ENCODE measurements around the gene ACOT11.

ACOT11 gene

GRCh38 chr1:54585181-54586066, 37.4 kb downstream of the ACOT11 start:
- no peak for DNase-seq (ENCODE audit: low spot score)

- DNase-seq (ENCODE audit: low spot score), result no peak
Measured at GRCh38 chr1:54588377-54588776, 40.3 kb downstream of the ACOT11 start.

- DNase-seq (ENCODE audit: low spot score), result no peak
Measured at GRCh38 chr1:54591127-54591756, 43.2 kb downstream of the ACOT11 start.

GRCh38 chr1:54593571-54594160, 45.6 kb downstream of the ACOT11 start:
- DNase-seq (ENCODE audit: low spot score), result peak; percentile 88

- DNase-seq (ENCODE audit: low spot score), result no peak
Measured at GRCh38 chr1:54594463-54594862, 46.4 kb downstream of the ACOT11 start.

GRCh38 chr1:54595956-54596498, 48.0 kb downstream of the ACOT11 start:
- DNase-seq (ENCODE audit: low spot score), result no peak

- DNase-seq (ENCODE audit: low spot score), result no peak
Measured at GRCh38 chr1:54596756-54597155, 48.7 kb downstream of the ACOT11 start.

- DNase-seq (ENCODE audit: low spot score), result no peak
Measured at GRCh38 chr1:54597455-54598030, 49.5 kb downstream of the ACOT11 start.

- DNase-seq (ENCODE audit: low spot score), result no peak
Measured at GRCh38 chr1:54599211-54599823, 51.3 kb downstream of the ACOT11 start.

GRCh38 chr1:54600947-54601721, 53.1 kb downstream of the ACOT11 start:
- DNase-seq (ENCODE audit: low spot score), result peak; percentile 42

GRCh38 chr1:54601730-54602129, 53.7 kb downstream of the ACOT11 start:
- DNase-seq (ENCODE audit: low spot score), result no peak

GRCh38 chr1:54602554-54602953, 54.5 kb downstream of the ACOT11 start:
- no peak for DNase-seq (ENCODE audit: low spot score)

GRCh38 chr1:54603241-54603640, 55.2 kb downstream of the ACOT11 start:
- DNase-seq (ENCODE audit: low spot score), result no peak

- no peak for DNase-seq (ENCODE audit: low spot score)
Measured at GRCh38 chr1:54604051-54604450, 56.0 kb downstream of the ACOT11 start.

GRCh38 chr1:54604572-54605370, 56.7 kb downstream of the ACOT11 start:
- DNase-seq (ENCODE audit: low spot score), result peak; percentile 52

- no peak for DNase-seq (ENCODE audit: low spot score)
Measured at GRCh38 chr1:54606096-54606989, 58.3 kb downstream of the ACOT11 start.

GRCh38 chr1:54606990-54607325, 58.9 kb downstream of the ACOT11 start:
- no peak for DNase-seq (ENCODE audit: low spot score)

GRCh38 chr1:54607821-54608565, 60.0 kb downstream of the ACOT11 start:
- DNase-seq (ENCODE audit: low spot score), result no peak
